ENCODE measurements around the gene TPM2. TPM values are rescaled to one million over a fixed set of nuclear protein-coding genes. Genes with fewer than 3 reads are reported as not detected.

TPM2 gene
- total RNA-seq, 1 experiment from 2014 or later: 207 TPM

GRCh38 chr9:35658137-35658967 lies 31.4 kb downstream of the TPM2 start, which contains the start of gene CCDC107:
CCDC107 (plus strand) TSS chr9:35658292; CDS start chr9:35658380, 88 bp downstream.
- BruUV-seq (replicated peaks): TSS peak; percentile 51
- TF ChIP-seq, protein P1, sequence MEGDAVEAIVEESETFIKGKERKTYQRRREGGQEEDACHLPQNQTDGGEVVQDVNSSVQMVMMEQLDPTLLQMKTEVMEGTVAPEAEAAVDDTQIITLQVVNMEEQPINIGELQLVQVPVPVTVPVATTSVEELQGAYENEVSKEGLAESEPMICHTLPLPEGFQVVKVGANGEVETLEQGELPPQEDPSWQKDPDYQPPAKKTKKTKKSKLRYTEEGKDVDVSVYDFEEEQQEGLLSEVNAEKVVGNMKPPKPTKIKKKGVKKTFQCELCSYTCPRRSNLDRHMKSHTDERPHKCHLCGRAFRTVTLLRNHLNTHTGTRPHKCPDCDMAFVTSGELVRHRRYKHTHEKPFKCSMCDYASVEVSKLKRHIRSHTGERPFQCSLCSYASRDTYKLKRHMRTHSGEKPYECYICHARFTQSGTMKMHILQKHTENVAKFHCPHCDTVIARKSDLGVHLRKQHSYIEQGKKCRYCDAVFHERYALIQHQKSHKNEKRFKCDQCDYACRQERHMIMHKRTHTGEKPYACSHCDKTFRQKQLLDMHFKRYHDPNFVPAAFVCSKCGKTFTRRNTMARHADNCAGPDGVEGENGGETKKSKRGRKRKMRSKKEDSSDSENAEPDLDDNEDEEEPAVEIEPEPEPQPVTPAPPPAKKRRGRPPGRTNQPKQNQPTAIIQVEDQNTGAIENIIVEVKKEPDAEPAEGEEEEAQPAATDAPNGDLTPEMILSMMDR (IDR thresholded peaks at IDR 0.05; ENCODE audit: unreplicated experiment): peak; percentile 65
- peak; percentile 80 for DNase-seq (ENCODE audit: unreplicated experiment)
- POLR2A ChIA-PET: interaction anchor here (0.6 to 5.4 kb wide), 28 partner anchors 12 to 579 kb away, joined by 3 to 61 read pairs (median 6); partner anchors contain the start of genes ATOSB, CREB3, FANCG and GBA2
- Mint-ChIP-seq H3K27ac (ENCODE audit: low read depth, unreplicated experiment) (peak within 1 kb of the TSS; percentile 100), H3K4me3 (ENCODE audit: unreplicated experiment) (peak within 1 kb of the TSS; percentile 62), H3K36me3 (ENCODE audit: insufficient read depth, unreplicated experiment) (peaks cover 36% of the 10 kb centered on the region), H3K9me3 (ENCODE audit: unreplicated experiment) (no peaks in the 10 kb centered on the region), H3K27me3 (ENCODE audit: insufficient read depth, unreplicated experiment) (no peaks in the 10 kb centered on the region), H3K4me1 (ENCODE audit: insufficient read depth, unreplicated experiment) (peaks cover 25% of the 10 kb centered on the region)
- CTCF ChIA-PET: interaction anchor here (0.6 to 11.0 kb wide), 28 partner anchors 11 to 1411 kb away, joined by 3 to 119 read pairs (median 4); partner anchors contain the start of genes CA9, CREB3 and TLN1
- intact Hi-C loops (cut with micrococcal nuclease): loop anchor here (2.0 to 10.0 kb wide), 4 partner anchors 30 to 246 kb away; partner anchors contain the start of genes HRCT1, SPAAR and TPM2

DNA sequence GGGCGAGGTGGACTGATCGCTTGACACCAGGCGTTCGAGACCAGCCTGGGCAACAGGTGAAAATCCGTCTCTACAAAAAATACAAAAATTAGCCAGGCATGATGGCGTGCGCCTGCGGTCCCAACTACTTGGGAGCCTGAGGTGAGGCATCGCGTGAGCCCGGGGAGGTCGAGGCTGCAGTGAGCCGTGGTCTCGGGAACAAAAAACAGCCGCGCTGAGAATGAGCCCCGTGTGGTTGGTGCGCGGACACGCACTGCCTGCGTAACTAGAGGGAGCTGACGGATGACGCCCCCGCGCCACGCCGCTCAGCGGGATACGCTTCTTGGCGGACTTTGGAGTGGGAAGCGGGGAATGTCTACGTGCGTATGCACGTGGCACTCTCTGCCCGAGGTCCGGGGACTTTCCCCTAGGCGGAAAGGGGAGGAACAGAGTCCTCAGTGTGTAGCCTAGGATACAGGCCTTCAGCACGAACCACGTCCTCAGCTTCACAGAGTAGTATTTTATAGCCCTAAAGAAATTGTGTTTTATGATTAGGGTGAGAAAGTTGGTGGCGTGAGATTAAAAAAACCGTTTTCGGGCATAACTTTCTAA lies 32.1 kb downstream of the TPM2 start, which contains the start of gene RMRP:
RMRP (minus strand) TSS at position 474 of the 591 bp plus-strand sequence.
- H3K9me3 Mint-ChIP-seq (ENCODE audit: unreplicated experiment): no peaks in the 10 kb centered on the region
- peaks cover 21% of the 10 kb centered on the region for H3K4me1 Mint-ChIP-seq (ENCODE audit: insufficient read depth, unreplicated experiment)
- peak within 1 kb of the TSS; percentile 62 for H3K4me3 Mint-ChIP-seq (ENCODE audit: unreplicated experiment)
- TF ChIP-seq, protein P1 (IDR thresholded peaks at IDR 0.05; ENCODE audit: unreplicated experiment): no peak
- no TSS peak for BruUV-seq (replicated peaks)
- CTCF ChIA-PET: interaction anchor here (0.5 to 11.0 kb wide), 20 partner anchors 11 to 1411 kb away, joined by 3 to 119 read pairs (median 4); partner anchors contain the start of genes CREB3 and TLN1
- POLR2A ChIA-PET: interaction anchor here (0.6 to 5.4 kb wide), 29 partner anchors 11 to 578 kb away, joined by 3 to 61 read pairs (median 5); partner anchors contain the start of genes ATOSB, CREB3, FANCG and GBA2
- H3K27me3 Mint-ChIP-seq (ENCODE audit: insufficient read depth, unreplicated experiment): no peaks in the 10 kb centered on the region
- intact Hi-C loops (cut with micrococcal nuclease): loop anchor here (2.0 to 10.0 kb wide), 4 partner anchors 31 to 247 kb away; partner anchors contain the start of genes HRCT1, SPAAR and TPM2
- H3K36me3 Mint-ChIP-seq (ENCODE audit: insufficient read depth, unreplicated experiment): peaks cover 33% of the 10 kb centered on the region
- peak; percentile 99 for DNase-seq (ENCODE audit: unreplicated experiment)
- peak within 1 kb of the TSS; percentile 100 for H3K27ac Mint-ChIP-seq (ENCODE audit: low read depth, unreplicated experiment)

DNA sequence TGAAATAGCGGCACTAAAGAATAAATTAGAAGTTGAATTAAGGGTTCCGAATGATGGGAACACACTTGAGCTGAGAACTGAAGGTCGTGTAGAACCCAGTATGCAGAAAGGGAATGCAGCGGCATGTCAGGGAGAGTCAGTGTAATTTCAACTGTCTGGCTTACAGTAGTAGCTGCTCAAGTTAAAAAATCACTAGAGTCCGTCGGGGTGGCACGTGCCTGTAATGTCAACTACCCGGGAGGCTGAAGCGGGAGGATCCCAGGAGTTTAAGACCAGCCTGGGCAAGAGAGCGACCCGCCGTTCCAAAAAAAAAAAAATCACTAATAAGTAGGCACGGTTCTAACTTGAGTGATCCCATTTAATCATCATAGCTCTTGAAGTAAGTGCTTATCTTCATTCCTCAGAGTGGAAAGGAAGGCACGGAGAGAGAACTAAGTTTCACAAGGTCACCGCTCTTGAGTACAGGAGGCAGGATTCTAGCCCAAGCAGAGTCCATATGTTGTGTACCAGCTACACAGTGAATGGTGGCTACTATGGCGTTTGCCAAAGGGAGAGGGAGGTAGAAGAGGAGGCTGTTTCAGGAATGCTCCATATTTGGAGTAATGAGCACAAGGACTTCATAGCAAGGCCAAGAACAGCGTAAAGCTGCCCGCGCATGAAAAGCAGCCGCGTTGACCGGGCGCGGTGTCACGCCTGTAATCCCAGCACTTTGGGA lies 32.7 kb downstream of the TPM2 start:
- H3K4me1 Mint-ChIP-seq (ENCODE audit: insufficient read depth, unreplicated experiment): peaks cover 18% of the 10 kb centered on the region
- DNase-seq (ENCODE audit: unreplicated experiment): no peak
- POLR2A ChIA-PET: interaction anchor here (0.6 to 5.4 kb wide), 21 partner anchors 7 to 542 kb away, joined by 3 to 61 read pairs (median 6); partner anchors contain the start of genes ARHGEF39, CREB3, GBA2 and HRCT1

More for the DNA sequence above, 32.7 kb downstream of the TPM2 start:
- Mint-ChIP-seq H3K27me3 (ENCODE audit: insufficient read depth, unreplicated experiment) (no peaks in the 10 kb centered on the region), H3K27ac (ENCODE audit: low read depth, unreplicated experiment) (peak overlapping the region; percentile 100), H3K36me3 (ENCODE audit: insufficient read depth, unreplicated experiment) (peaks cover 32% of the 10 kb centered on the region), H3K4me3 (ENCODE audit: unreplicated experiment) (peak overlapping the region; percentile 62), H3K9me3 (ENCODE audit: unreplicated experiment) (no peaks in the 10 kb centered on the region)
- intact Hi-C loops (cut with micrococcal nuclease): loop anchor here (5.0 to 10.0 kb wide), 2 partner anchors 55 to 248 kb away; partner anchors contain the start of genes HRCT1 and SPAAR
- BruUV-seq (replicated peaks): no TSS peak
- CTCF ChIA-PET: interaction anchor here (0.5 to 11.0 kb wide), 14 partner anchors 11 to 829 kb away, joined by 3 to 119 read pairs (median 6); partner anchors contain the start of genes CREB3 and TLN1
- TF ChIP-seq, protein P1 (IDR thresholded peaks at IDR 0.05; ENCODE audit: unreplicated experiment): no peak
